ENCODE results near the gene WIPF2.
A peak's percentile ranks its signal among the peaks of the same experiment; 100 is the strongest.

Gene WIPF2

DNA sequence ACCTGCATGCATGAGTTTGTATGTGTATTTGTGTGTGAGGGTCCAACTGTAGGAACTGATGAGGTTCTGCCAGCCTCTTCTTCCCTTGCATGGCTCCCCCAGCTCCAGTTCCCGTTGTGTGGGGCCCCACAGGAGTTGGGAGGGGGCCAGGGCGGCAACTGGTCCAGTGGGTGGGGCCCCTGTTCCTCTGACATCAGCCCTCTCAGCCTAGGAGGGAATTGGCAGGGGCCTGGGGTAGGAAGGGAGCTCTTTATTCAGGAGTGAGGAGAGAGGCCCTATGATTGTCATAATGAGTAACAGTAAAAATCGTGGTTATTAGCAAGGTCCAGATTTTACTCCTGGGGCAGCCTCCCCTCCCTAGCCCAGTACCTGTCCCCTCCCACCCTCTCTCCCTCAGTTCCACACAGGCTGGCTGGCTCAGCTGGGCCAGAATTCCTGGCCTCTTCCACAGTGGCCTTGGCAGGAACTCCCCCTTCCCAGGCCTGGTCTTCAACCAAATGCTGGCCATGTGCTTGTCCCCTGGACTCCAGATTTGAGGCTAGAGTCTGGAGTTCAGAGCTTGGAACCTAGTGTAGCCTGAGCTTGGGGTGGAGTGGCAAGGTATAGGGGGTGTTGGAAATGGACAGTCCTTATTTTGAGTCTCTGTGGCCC, 108.8 kb downstream of the WIPF2 start:
- DNase-seq = no peak

DNA sequence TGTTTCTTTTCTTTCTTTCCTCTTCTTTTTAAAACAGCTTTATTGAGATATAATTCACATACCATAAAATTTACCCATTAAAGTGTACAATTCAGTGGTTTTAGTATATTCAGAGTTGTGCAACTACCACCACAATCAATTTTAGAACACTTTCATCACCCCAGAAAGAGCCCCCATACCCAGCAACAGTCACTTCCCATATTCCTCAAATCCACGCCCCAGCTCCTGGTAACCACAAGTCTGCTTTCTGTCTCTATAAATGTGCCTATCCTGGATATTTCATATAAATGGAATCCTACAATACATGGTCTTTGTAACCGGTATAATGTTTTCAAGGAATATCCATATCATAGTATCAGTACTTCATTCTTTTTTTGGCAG, 109.3 kb downstream of the WIPF2 start:
- no peak for DNase-seq

DNA sequence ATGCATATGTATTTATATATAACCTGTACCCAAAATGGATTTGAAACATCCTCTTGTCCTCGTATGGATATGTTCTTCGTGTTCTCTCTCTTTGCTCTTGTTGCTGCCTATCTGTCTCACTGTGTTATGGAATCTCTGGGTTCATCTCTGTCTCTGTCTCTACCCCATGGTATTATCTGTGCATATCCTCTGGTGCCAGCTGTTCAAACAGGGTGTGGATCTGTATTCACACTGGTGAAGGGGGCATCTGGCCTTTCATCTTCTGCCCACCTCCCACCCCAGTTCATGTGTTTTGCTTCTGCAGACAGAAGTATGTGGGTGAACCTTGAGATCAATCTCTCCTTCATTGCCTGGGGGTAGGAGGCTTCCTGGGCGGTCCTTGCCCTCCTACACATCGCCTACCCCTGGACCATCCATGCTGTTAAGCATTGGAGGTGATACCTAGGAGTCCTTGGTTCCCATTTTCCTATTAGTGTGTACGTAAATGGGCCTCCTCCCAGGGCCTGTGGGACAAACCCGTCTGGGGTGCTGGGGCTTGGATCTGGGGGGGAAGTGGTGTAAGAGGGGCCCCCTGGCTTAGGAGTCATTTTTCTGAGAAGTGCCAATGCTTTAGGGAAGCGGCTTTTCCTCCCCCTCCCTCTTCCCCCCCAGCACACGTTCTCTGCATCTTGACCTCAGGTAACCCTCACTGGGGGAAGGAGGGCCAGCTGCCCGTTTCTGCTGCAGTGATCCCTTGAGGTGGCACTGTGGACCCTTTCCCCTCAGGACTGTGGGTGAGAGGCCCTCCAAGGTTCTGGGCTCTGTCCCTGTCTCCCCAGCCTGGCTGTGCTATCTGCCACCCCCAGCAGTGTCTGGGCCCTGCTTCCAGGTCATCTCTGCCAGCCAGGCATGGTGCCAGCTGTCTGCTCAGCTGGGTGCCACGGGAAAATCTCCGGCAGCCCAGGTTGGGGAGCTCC, 111.0 kb downstream of the WIPF2 start:
- DNase-seq = no peak

DNA sequence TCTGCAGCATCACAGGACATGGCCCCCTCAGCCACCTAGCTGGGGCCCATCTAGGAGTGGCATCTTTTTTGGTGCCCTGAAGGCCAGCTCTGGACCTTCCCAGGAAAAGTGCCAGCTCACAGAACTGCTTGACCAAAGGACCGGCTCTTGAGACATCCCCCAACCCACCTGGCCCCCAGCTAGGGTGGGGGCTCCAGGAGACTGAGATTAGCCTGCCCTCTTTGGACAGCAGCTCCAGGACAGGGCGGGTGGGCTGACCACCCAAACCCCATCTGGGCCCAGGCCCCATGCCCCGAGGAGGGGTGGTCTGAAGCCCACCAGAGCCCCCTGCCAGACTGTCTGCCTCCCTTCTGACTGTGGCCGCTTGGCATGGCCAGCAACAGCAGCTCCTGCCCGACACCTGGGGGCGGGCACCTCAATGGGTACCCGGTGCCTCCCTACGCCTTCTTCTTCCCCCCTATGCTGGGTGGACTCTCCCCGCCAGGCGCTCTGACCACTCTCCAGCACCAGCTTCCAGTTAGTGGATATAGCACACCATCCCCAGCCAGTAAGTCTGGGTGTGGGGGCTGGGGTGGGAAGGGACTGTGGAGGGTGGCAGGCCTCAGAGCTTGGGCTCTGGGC, 111.9 kb downstream of the WIPF2 start:
- no peak for DNase-seq

DNA sequence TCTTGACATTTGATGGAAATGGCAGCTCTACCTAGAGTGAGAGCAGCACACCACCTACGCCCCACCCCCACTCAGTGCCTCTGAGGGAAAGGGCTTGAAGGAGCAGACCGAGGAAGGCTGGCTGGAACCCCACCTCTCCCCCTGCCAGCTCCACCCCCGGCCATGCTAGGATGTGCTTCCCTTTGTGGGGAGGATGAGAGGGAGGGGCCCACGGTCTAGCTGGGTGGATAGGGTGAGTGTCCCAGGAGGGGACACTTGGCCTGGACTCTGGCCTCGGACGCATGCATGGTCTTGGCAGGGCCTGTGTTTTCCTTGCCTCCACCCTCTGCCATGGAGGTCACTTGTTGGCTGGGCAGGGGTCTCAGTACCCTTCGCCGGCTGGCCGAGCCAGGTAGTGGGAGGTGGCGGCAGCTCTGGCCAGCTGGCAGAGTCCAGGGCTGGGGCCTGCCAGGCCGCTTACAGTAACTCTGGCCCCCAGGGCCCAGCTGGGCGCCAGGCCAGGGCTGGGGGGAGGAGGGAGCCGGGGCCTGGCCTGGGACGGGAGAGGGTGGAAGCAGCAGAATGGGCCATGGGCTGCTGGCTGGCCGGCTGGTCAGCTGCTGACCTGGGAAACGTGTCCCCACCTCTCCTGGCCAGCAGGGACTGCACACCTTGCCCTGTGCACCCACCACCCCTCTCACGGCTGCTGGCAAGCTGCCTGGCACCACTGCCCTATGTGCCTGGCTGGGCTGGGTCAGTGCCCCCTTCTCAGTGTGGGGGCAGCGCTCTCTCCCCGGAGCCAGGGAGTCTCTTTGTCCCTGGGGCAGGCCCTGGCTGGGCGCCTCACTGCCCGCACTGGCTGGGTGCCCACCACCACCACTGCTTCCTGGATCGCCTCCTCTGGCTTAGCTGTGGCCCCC, 112.9 kb downstream of the WIPF2 start:
- peak; percentile 89 for DNase-seq

Data from NCI-H226 (cell line).